Heart left ventricle (tissue), 16 donors: ENCODE results near the gene HOGA1. TPM values are rescaled to one million over a fixed set of nuclear protein-coding genes. Genes with fewer than 3 reads are reported as not detected.
A peak's percentile ranks its signal among the peaks of the same experiment; 100 is the strongest.

ENCODE experiments used
- ATAC-seq, 4 donors: fragments of 200-7000 bp; cut with Tn5 transposase; one replicate each; pipeline ENCODE4 v1.9.1; 2020 to 2022; ENCODE audit warnings: moderate library complexity in 4 of 4, mild to moderate bottlenecking in 3 of 4, moderate number of reproducible peaks in 1 of 4
- DNase-seq, 5 donors: peaks; one replicate each; pipeline ENCODE4 v3.0.0-alpha.2; 2020
- H3K27ac ChIP-seq, 12 donors: fragments of 200-600 bp; sonication (generic) in 4 of 12; one replicate each; pipeline versions ENCODE4 v1.5.0 to v1.8.0; 2016 to 2022; ENCODE audit warnings: mild to moderate bottlenecking in 2 of 12
- H3K27me3 ChIP-seq, 9 donors: fragments of 200-600 bp; sonication (generic) in 2 of 9; one replicate each; pipeline versions ENCODE4 v1.5.1 to v1.8.0; 2016 to 2022; ENCODE audit warnings: mild to moderate bottlenecking in 3 of 9
- H3K36me3 ChIP-seq, 9 donors: fragments of 200-600 bp; sonication (generic) in 2 of 9; one replicate each; pipeline versions ENCODE4 v1.5.0 to v1.8.0; 2018 to 2022; ENCODE audit warnings: mild to moderate bottlenecking in 2 of 9
- H3K4me1 ChIP-seq, 12 donors: fragments of 200-600 bp; sonication (generic) in 4 of 12; one replicate each; pipeline versions ENCODE4 v1.5.0 to v1.8.0; 2016 to 2022; ENCODE audit warnings: mild to moderate bottlenecking in 3 of 12
- H3K4me3 ChIP-seq, 12 donors: fragments of 200-600 bp; sonication (generic) in 4 of 12; one replicate each; pipeline versions ENCODE4 v1.5.0 to v1.8.0; 2017 to 2022; ENCODE audit warnings: mild to moderate bottlenecking in 9 of 12, moderate library complexity in 4 of 12
- H3K9me3 ChIP-seq, 12 donors: fragments of 200-600 bp; sonication (generic) in 4 of 12; one replicate each; pipeline versions ENCODE4 v1.5.0 to v1.8.0; 2016 to 2022; ENCODE audit warnings: mild to moderate bottlenecking in 1 of 12
- CTCF ChIP-seq, 12 donors: fragments of 200-600 bp; sonication (generic) in 4 of 12; IDR thresholded peaks; one replicate each; pipeline versions ENCODE4 v1.5.0 to v1.8.0; 2018 to 2022; ENCODE audit warnings: antibody characterized with exemption in 12 of 12, mild to moderate bottlenecking in 5 of 12
- POLR2A ChIP-seq, 2 donors: fragments of 450-650 bp; IDR thresholded peaks; one replicate each; pipeline ENCODE4 v1.6.1; 2017; ENCODE audit warnings: antibody characterized with exemption in 2 of 2, mild to moderate bottlenecking in 2 of 2, moderate library complexity in 2 of 2
- WGBS, 4 donors: extraction: QIAGEN DNeasy Blood & Tissue Kit in 2 of 4; methylation state at CpG; one replicate each; pipeline versions ENCODE4 v1.1.5 to v1.1.7; 2013 to 2018; 5-methylcytosine and 5-hydroxymethylcytosine counted together
- intact Hi-C, 10 donors: fragments of 100-400 bp; cut with DNase I; formaldehyde crosslinking; loops; one replicate each; pipeline versions ENCODE4 v1.11.1 to v1.14.2; 2022
- polyA plus RNA-seq, 2 donors: library from polyadenylated mRNA; stranded (reverse); fragments of 200-250 nt; gene quantifications; one replicate each; pipeline ENCODE4 v1.2.3, GENCODE V29; 2013
- total RNA-seq, 9 donors: library from RNA; depleted of rRNA in 2 of 9; stranded (reverse); fragments of >200 nt in 2 of 9; fragmentation: NEBNext Ultra II Directional in 3 of 9; extraction: Animal tissue kit (Norgen Biotek cat#: 25700) in 3 of 9; gene quantifications; one replicate each; pipeline versions ENCODE4 v1.1.0 to v1.2.4, GENCODE V29; 2016 to 2023
- donor health status: ischemic (EF 13 %, LVEDD 7.1; RV severe dilation, severe dysfunction).
- donor health status: healthy with polysubstance abuse.
- donor health status: DM: no; HTN: yes; CAD: no.
- donor health status: DM: no; HTN: no; CAD: no.
- donor health status: ischemic (EF 25% LVEDD 6.9; RV normal size, moderate dysfunction).
- donor health status: ischemic (EF 25% LVEDD 5.7; RV mildly dilated, moderate dysfunction).
- donor health status: healthy.
- donor health status: DM: yes; HTN: yes; CAD: no.
- donor health status: ischemic (EF 35%, LVEDD 5.7; RV mildly dilated, moderate dysfunction).
- donor health status: nonischemic (EF 11% LVEDD 7.7; RV severe dilation, severe dysfunction).
- donor health status: DM: yes; HTN: yes; CAD: no.
- donor health status: PGD.
- donor health status: ischemic (EF 29% LVEDD 5.4; RV normal size, mild dysfunction).
- donor health status: nonischemic (EF 23%, LVEDD 6.1; RV moderate dilation, normal function).

Gene HOGA1
- total and polyA plus RNA-seq, 11 donors, result 7.5 to 82.6 (median 20.4) TPM

DNA sequence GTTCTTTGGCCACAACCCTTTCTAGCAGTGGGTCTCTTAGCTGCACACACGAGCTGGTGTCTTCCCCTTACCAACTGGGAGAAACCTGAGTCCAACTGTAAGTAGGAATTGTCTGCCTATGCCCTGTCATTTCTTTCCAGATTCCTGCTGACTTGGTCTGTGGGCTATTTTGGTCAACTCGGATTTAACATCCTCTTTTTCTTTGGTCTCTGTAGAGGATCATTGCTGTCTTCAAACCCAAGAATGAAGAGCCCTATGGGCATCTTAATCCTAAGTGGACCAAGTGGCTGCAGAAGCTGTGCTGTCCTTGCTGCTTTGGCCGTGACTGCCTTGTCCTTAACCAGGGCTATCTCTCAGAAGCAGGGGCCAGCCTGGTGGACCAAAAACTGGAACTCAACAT lies 66.5 kb downstream of the HOGA1 start:
- Histone ChIP-seq H3K27me3 (no peaks in the 10 kb centered on the region), H3K9me3 (no peaks in the 10 kb centered on the region), H3K4me1 (peaks cover 0 to 71% (median 11%) of the 10 kb centered on the region in 12 donors), H3K4me3 (no peak overlapping the region), H3K36me3 (peaks cover 4 to 67% (median 61%) of the 10 kb centered on the region in 9 donors), H3K27ac (peak overlapping the region in 2 of 12 donors; percentile 40 to 91)
- intact Hi-C loops, result no loop called here
- no peak for DNase-seq
- TF ChIP-seq POLR2A (IDR thresholded peaks at IDR 0.05), result no peak
- TF ChIP-seq CTCF (IDR thresholded peaks at IDR 0.05), result no peak
- 85 to 93% (median 88%) methylated on average over 3 of the region's 3 CpGs for WGBS, 4 donors
- ATAC-seq, result no peak

DNA sequence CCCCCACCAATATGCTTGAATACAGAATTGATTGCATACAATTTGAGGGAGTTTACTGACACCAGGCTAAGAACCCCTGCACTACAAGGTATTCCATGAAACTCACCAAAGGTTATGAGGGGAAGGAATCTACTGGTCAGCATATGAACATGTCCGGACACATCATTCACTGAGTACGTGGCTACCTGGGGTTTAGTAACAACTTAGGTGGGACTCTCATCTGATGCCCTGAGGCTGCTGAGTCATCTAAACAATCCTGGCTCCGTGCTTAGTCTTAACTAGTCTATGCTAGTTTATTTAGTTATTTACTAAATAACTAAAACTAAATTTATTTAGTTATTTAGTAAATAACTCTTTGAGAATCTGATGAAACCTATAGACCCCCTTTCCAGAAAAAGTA lies 67.6 kb downstream of the HOGA1 start:
- no peak overlapping the region for H3K4me3 ChIP-seq
- H3K9me3 ChIP-seq, result no peaks in the 10 kb centered on the region
- WGBS, 4 donors, result 93 to 96% (median 94%) methylated on average over 3 of the region's 3 CpGs
- peaks cover 4 to 67% (median 61%) of the 10 kb centered on the region in 9 donors for H3K36me3 ChIP-seq
- DNase-seq (no peak), ATAC-seq (no peak)
- peaks cover 0 to 71% (median 11%) of the 10 kb centered on the region in 12 donors for H3K4me1 ChIP-seq
- H3K27me3 ChIP-seq, result no peaks in the 10 kb centered on the region
- peak overlapping the region in 1 of 12 donors; percentile 91 for H3K27ac ChIP-seq
- intact Hi-C loops, result no loop called here
- no peak for TF ChIP-seq POLR2A (IDR thresholded peaks at IDR 0.05)
- TF ChIP-seq CTCF (IDR thresholded peaks at IDR 0.05), result no peak

- WGBS, 4 donors, result 88 to 95% (median 90%) methylated on average over 5 of the region's 5 CpGs
- no peak overlapping the region for H3K4me3 ChIP-seq
- intact Hi-C loops, result no loop called here
- H3K9me3 ChIP-seq, result no peaks in the 10 kb centered on the region
- H3K27me3 ChIP-seq, result no peaks in the 10 kb centered on the region
- H3K4me1 ChIP-seq, result peaks cover 0 to 25% (median 0%) of the 10 kb centered on the region in 12 donors
- DNase-seq (no peak), ATAC-seq (no peak)
- TF ChIP-seq POLR2A (IDR thresholded peaks at IDR 0.05), result no peak
- TF ChIP-seq CTCF (IDR thresholded peaks at IDR 0.05), result no peak
- H3K27ac ChIP-seq, result no peak overlapping the region
- peaks cover 0 to 89% (median 75%) of the 10 kb centered on the region in 9 donors for H3K36me3 ChIP-seq
These were observed 72.6 kb downstream of the HOGA1 start for GRCh38 chr10:97656777-97657176.

DNA sequence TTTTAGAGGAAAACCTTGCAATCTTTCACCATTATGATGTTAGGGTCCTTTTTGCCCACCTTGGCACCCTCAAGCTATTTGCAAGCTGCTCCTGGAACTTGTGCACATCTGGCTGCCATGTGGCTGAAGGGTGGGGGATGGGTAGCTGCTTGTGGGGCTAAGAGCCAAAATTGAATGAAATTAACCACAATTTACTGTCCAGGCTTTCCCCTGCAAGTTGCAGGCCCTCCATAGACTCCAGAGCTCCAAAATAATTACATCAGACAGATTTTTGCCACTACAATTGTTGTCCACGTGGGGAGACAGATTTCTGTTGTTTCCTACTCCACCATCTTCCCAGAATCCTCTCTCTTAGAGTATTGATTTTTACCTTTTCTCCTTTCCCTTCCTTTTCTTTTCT lies 75.4 kb downstream of the HOGA1 start:
- H3K27me3 ChIP-seq, result no peaks in the 10 kb centered on the region
- intact Hi-C loops, result no loop called here
- TF ChIP-seq POLR2A (IDR thresholded peaks at IDR 0.05) (no peak), CTCF (IDR thresholded peaks at IDR 0.05) (no peak)
- H3K36me3 ChIP-seq, result peaks cover 0 to 89% (median 74%) of the 10 kb centered on the region in 9 donors
- WGBS, 4 donors, result 50 to 74% (median 63%) methylated on average over 1 of the region's 1 CpG
- no peaks in the 10 kb centered on the region for H3K4me1 ChIP-seq
- no peak for ATAC-seq
- H3K27ac ChIP-seq, result no peak overlapping the region
- DNase-seq, result no peak
- H3K9me3 ChIP-seq, result no peaks in the 10 kb centered on the region
- H3K4me3 ChIP-seq, result no peak overlapping the region

Other genes starting within 250 kb of the HOGA1 start
- gene FRAT2, start 249.7 kb upstream of the HOGA1 start, total RNA-seq, result 10 to 100 TPM in 1 of 9 donors, 1 to 10 TPM in 8; 4.4 to 12.4 (median 7.5) TPM
- 1 to 10 TPM; 3.4 to 4.6 TPM for gene FRAT2, start 249.7 kb upstream of the HOGA1 start, polyA plus RNA-seq
- gene RRP12, start 183.0 kb upstream of the HOGA1 start, total RNA-seq, result 10 to 100 TPM in 8 of 9 donors, 1 to 10 TPM in 1; 6.0 to 34.1 (median 18.3) TPM
- 10 to 100 TPM; 32.7 to 61.2 TPM for gene RRP12, start 183.0 kb upstream of the HOGA1 start, polyA plus RNA-seq
- gene PGAM1, start 158.2 kb upstream of the HOGA1 start, total RNA-seq, result 100 to 1,000 TPM; 204 to 343 (median 250) TPM
- 100 to 1,000 TPM in 1 of 2 donors, 10 to 100 TPM in 1; 41.6 to 436 TPM for gene PGAM1, start 158.2 kb upstream of the HOGA1 start, polyA plus RNA-seq
- gene EXOSC1, start 138.4 kb upstream of the HOGA1 start, total RNA-seq, result 10 to 100 TPM; 14.8 to 24.6 (median 16.9) TPM
- gene EXOSC1, start 138.4 kb upstream of the HOGA1 start, polyA plus RNA-seq, result 10 to 100 TPM; 26.0 to 34.5 TPM
- 10 to 100 TPM; 16.2 to 36.8 (median 25.2) TPM for gene ZDHHC16, start 138.2 kb upstream of the HOGA1 start, total RNA-seq
- gene ZDHHC16, start 138.2 kb upstream of the HOGA1 start, polyA plus RNA-seq, result 10 to 100 TPM; 21.3 to 59.5 TPM
- gene MMS19, start 86.0 kb upstream of the HOGA1 start, total RNA-seq, result 10 to 100 TPM; 30.2 to 63.5 (median 48.1) TPM
- gene MMS19, start 86.0 kb upstream of the HOGA1 start, polyA plus RNA-seq, result 10 to 100 TPM; 43.9 to 52.0 TPM
- 10 to 100 TPM; 18.2 to 42.9 (median 27.7) TPM for gene UBTD1, start 85.5 kb upstream of the HOGA1 start, total RNA-seq
- gene UBTD1, start 85.5 kb upstream of the HOGA1 start, polyA plus RNA-seq, result 10 to 100 TPM; 49.0 to 49.7 TPM
- 1,000 to 10,000 TPM in 1 of 9 donors, 100 to 1,000 TPM in 6, 10 to 100 TPM in 2; 56.7 to 2,367 (median 517) TPM for gene ANKRD2, start 11.6 kb upstream of the HOGA1 start, total RNA-seq
- 100 to 1,000 TPM; 450 to 857 TPM for gene ANKRD2, start 11.6 kb upstream of the HOGA1 start, polyA plus RNA-seq
- 1 to 10 TPM in 2 of 9 donors, under 1 TPM in 7; 0.24 to 2.1 (median 0.58) TPM for gene C10orf62, start 5.3 kb downstream of the HOGA1 start, total RNA-seq
- gene C10orf62, start 5.3 kb downstream of the HOGA1 start, polyA plus RNA-seq, result 1 to 10 TPM; 1.3 to 1.8 TPM
- gene MORN4, start 49.1 kb downstream of the HOGA1 start, total RNA-seq, result 10 to 100 TPM in 6 of 9 donors, 1 to 10 TPM in 3; 7.2 to 21.0 (median 10.8) TPM
- gene MORN4, start 49.1 kb downstream of the HOGA1 start, polyA plus RNA-seq, result 10 to 100 TPM; 16.1 to 31.7 TPM
- 10 to 100 TPM; 10.4 to 24.2 (median 17.3) TPM for gene PI4K2A, start 56.3 kb downstream of the HOGA1 start, total RNA-seq
- gene PI4K2A, start 56.3 kb downstream of the HOGA1 start, polyA plus RNA-seq, result 10 to 100 TPM in 1 of 2 donors, 1 to 10 TPM in 1; 5.6 to 36.8 TPM
- 10 to 100 TPM in 4 of 9 donors, 1 to 10 TPM in 5; 7.0 to 13.0 (median 9.9) TPM for gene AVPI1, start 102.9 kb downstream of the HOGA1 start, total RNA-seq
- gene AVPI1, start 102.9 kb downstream of the HOGA1 start, polyA plus RNA-seq, result 10 to 100 TPM in 1 of 2 donors, 1 to 10 TPM in 1; 6.6 to 38.6 TPM
- 10 to 100 TPM in 2 of 9 donors, 1 to 10 TPM in 7; 4.4 to 17.2 (median 6.8) TPM for gene MARVELD1, start 129.3 kb downstream of the HOGA1 start, total RNA-seq
- gene MARVELD1, start 129.3 kb downstream of the HOGA1 start, polyA plus RNA-seq, result 10 to 100 TPM in 1 of 2 donors, 1 to 10 TPM in 1; 3.0 to 10.1 TPM
- 10 to 100 TPM in 8 of 9 donors, 1 to 10 TPM in 1; 7.3 to 16.1 (median 13.1) TPM for gene ZFYVE27, start 152.7 kb downstream of the HOGA1 start, total RNA-seq
- 10 to 100 TPM in 1 of 2 donors, 1 to 10 TPM in 1; 9.5 to 28.5 TPM for gene ZFYVE27, start 152.7 kb downstream of the HOGA1 start, polyA plus RNA-seq
- gene SFRP5, start 187.6 kb downstream of the HOGA1 start, total RNA-seq, result 1 to 10 TPM in 5 of 9 donors, under 1 TPM in 4; 0.12 to 3.7 (median 1.8) TPM
- gene SFRP5, start 187.6 kb downstream of the HOGA1 start, polyA plus RNA-seq, result 1 to 10 TPM in 1 of 2 donors, under 1 TPM in 1; 1.00 to 1.3 TPM